H1 (cell line): ENCODE measurements around the gene C4orf46. TPM values are rescaled to one million over a fixed set of nuclear protein-coding genes. Genes with fewer than 3 reads are reported as not detected.
A peak's percentile ranks its signal among the peaks of the same experiment; 100 is the strongest.

Experiments
- CTCF ChIA-PET: fragments of 300-600 bp; sonication (Branson Sonifier 250); formaldehyde crosslinking; loops from one replicate; lab custom pipeline; 2021; ENCODE audit not compliant: partially characterized antibody; lab: Charles Lee
- POLR2A ChIA-PET: fragments of 300-600 bp; sonication (Branson Sonifier 250); formaldehyde crosslinking; loops from one replicate; lab custom pipeline; 2021; ENCODE audit warnings: inconsistent platforms; ENCODE audit not compliant: partially characterized antibody; lab: Charles Lee
- DNase-seq, 2 experiments: peaks; one replicate each; pipeline versions ENCODE4 v3.0.0 to v3.0.0-alpha.2; 2010 to 2022; ENCODE audit warnings: low spot score in 2 of 2, low read depth in 1 of 2, mixed read lengths in 1 of 2
- FAIRE-seq: peaks from 2 replicates; lab custom pipeline; 2011; peaks lifted over from hg19 to GRCh38; lab: Jason Lieb, UNC
- H2AFZ ChIP-seq: 2 replicates; pipeline ENCODE4 v1.8.1; 2012; ENCODE audit warnings: low read length, inconsistent platforms
- H2AK5ac ChIP-seq: 2 replicates; pipeline ENCODE4 v1.6.1; 2013; ENCODE audit warnings: low read depth, low read length
- H2BK120ac ChIP-seq: replicated peaks from 2 replicates; pipeline ENCODE3; 2013; ENCODE audit warnings: low read depth, low read length, inconsistent platforms
- H2BK12ac ChIP-seq: 2 replicates; pipeline ENCODE4 v1.6.1; 2013; ENCODE audit warnings: low read depth, low read length
- H2BK15ac ChIP-seq: 2 replicates; pipeline ENCODE4 v1.6.1; 2013; ENCODE audit warnings: low read length
- H2BK20ac ChIP-seq: 2 replicates; pipeline ENCODE4 v1.6.1; 2013; ENCODE audit warnings: low read length
- H2BK5ac ChIP-seq: 2 replicates; pipeline ENCODE4 v1.6.1; 2013; ENCODE audit warnings: low read depth, low read length
- H3K14ac ChIP-seq: 2 replicates; pipeline ENCODE4 v1.6.1; 2013; ENCODE audit warnings: inconsistent platforms; ENCODE audit not compliant: insufficient read length
- H3K18ac ChIP-seq: 2 replicates; pipeline ENCODE4 v1.6.1; 2013; ENCODE audit warnings: low read length; ENCODE audit errors: extremely low read depth
- H3K23ac ChIP-seq: 2 replicates; pipeline ENCODE4 v1.6.1; 2013; ENCODE audit warnings: inconsistent platforms; ENCODE audit not compliant: insufficient read length
- H3K23me2 ChIP-seq: 2 replicates; pipeline ENCODE4 v1.6.1; 2013; ENCODE audit warnings: low read depth, low read length
- H3K27ac ChIP-seq: 2 replicates; pipeline ENCODE4 v1.6.1; 2011; ENCODE audit warnings: low read depth, low read length, inconsistent platforms
- H3K27me3 ChIP-seq, 4 experiments: replicated peaks in 1 of 4; 1 replicate in 1 of 4; 2 replicates in 3 of 4; pipeline versions ENCODE4 v1.6.1 to v1.8.1; 2011 to 2013; ENCODE audit warnings: low read length in 3 of 4, mild to moderate bottlenecking in 3 of 4, inconsistent platforms in 2 of 4, mixed read lengths in 2 of 4, moderate library complexity in 1 of 4; ENCODE audit not compliant: control insufficient read depth in 3 of 4, insufficient read depth in 3 of 4; ENCODE audit errors: extremely low read depth in 1 of 4
- H3K36me3 ChIP-seq, 4 experiments: 2 replicates each; pipeline versions ENCODE4 v1.6.1 to v1.8.1; 2011 to 2013; ENCODE audit warnings: mild to moderate bottlenecking in 4 of 4, low read length in 3 of 4, moderate library complexity in 2 of 4, control low read depth in 1 of 4, inconsistent platforms in 1 of 4; ENCODE audit not compliant: insufficient read depth in 4 of 4, control insufficient read depth in 2 of 4
- H3K4ac ChIP-seq: replicated peaks from 2 replicates; pipeline ENCODE3; 2013; ENCODE audit warnings: low read length, low read depth, mixed read lengths, inconsistent platforms; ENCODE audit not compliant: insufficient read length
- H3K4me1 ChIP-seq, 4 experiments: replicated peaks in 1 of 4; 1 replicate in 1 of 4; 2 replicates in 3 of 4; pipeline versions ENCODE4 v1.6.1 to v1.8.1; 2011 to 2013; ENCODE audit warnings: low read length in 3 of 4, inconsistent platforms in 2 of 4, mixed read lengths in 1 of 4; ENCODE audit not compliant: insufficient read depth in 4 of 4, control insufficient read depth in 3 of 4
- H3K4me2 ChIP-seq, 2 experiments: 2 replicates each; pipeline versions ENCODE4 v1.6.1 to v1.8.1; 2011 to 2013; ENCODE audit warnings: low read depth in 2 of 2, low read length in 2 of 2, control low read depth in 1 of 2, inconsistent platforms in 1 of 2, mild to moderate bottlenecking in 1 of 2; ENCODE audit not compliant: insufficient read depth in 1 of 2
- H3K4me3 ChIP-seq, 4 experiments: fragments of 200-600, 300-600 bp in 1 of 4; sonication (generic), shearing (Covaris generic), sonication (Bioruptor Twin) in 1 of 4; 2 replicates each; pipeline versions ENCODE4 v1.5.1 to v1.8.1; 2011 to 2016; ENCODE audit warnings: low read length in 4 of 4, low read depth in 3 of 4, control low read depth in 2 of 4, inconsistent platforms in 2 of 4, mild to moderate bottlenecking in 2 of 4, mixed read lengths in 1 of 4, moderate library complexity in 1 of 4; ENCODE audit not compliant: insufficient read depth in 2 of 4; ENCODE audit errors: extremely low read depth in 1 of 4
- H3K56ac ChIP-seq: replicated peaks from 2 replicates; pipeline ENCODE3; 2013; ENCODE audit warnings: low read depth, mild to moderate bottlenecking, mixed read lengths, low read length, inconsistent platforms; ENCODE audit not compliant: insufficient read length
- H3K79me1 ChIP-seq: 2 replicates; pipeline ENCODE4 v1.6.1; 2013; ENCODE audit warnings: low read depth, low read length, control low read depth
- H3K79me2 ChIP-seq, 2 experiments: 2 replicates each; pipeline versions ENCODE4 v1.6.1 to v1.8.1; 2012 to 2013; ENCODE audit warnings: low read length in 2 of 2, mild to moderate bottlenecking in 2 of 2, inconsistent platforms in 1 of 2; ENCODE audit not compliant: insufficient read depth in 2 of 2, control insufficient read depth in 1 of 2
- H3K9ac ChIP-seq, 4 experiments: replicated peaks in 1 of 4; 1 replicate in 1 of 4; 2 replicates in 3 of 4; pipeline versions ENCODE4 v1.6.1 to v1.8.1; 2011 to 2013; ENCODE audit warnings: low read depth in 3 of 4, low read length in 3 of 4, control low read depth in 2 of 4, mild to moderate bottlenecking in 2 of 4, moderate library complexity in 2 of 4, inconsistent platforms in 1 of 4; ENCODE audit errors: extremely low read depth in 1 of 4
- H3K9me3 ChIP-seq, 2 experiments: 2 replicates each; pipeline versions ENCODE4 v1.6.1 to v1.8.1; 2012 to 2013; ENCODE audit warnings: mild to moderate bottlenecking in 2 of 2, moderate library complexity in 2 of 2, control low read depth in 1 of 2, inconsistent platforms in 1 of 2, low read depth in 1 of 2, low read length in 1 of 2, mixed read lengths in 1 of 2; ENCODE audit not compliant: insufficient read depth in 2 of 2
- H4K20me1 ChIP-seq, 2 experiments: replicated peaks in 1 of 2; 2 replicates each; pipeline versions ENCODE3 to v1.8.1; 2011 to 2013; ENCODE audit warnings: inconsistent platforms in 2 of 2, low read length in 2 of 2, mild to moderate bottlenecking in 1 of 2; ENCODE audit not compliant: insufficient read depth in 2 of 2, control insufficient read depth in 1 of 2
- H4K5ac ChIP-seq: 2 replicates; pipeline ENCODE4 v1.6.1; 2013; ENCODE audit warnings: low read length, low read depth, mixed read lengths, inconsistent platforms; ENCODE audit not compliant: insufficient read length
- H4K8ac ChIP-seq: 2 replicates; pipeline ENCODE4 v1.8.0; 2013; ENCODE audit warnings: mild to moderate bottlenecking, moderate library complexity, low read length, inconsistent platforms; ENCODE audit not compliant: insufficient read depth; ENCODE audit errors: extremely low read depth
- H4K91ac ChIP-seq: replicated peaks from 2 replicates; pipeline ENCODE3; 2013; ENCODE audit warnings: low read length, mixed read lengths, inconsistent platforms; ENCODE audit not compliant: insufficient read length
- BACH1 ChIP-seq: IDR thresholded peaks from 2 replicates; pipeline ENCODE4 v1.6.1; 2012; ENCODE audit warnings: low read length, improper control_type of control experiment
- GTF2F1 ChIP-seq: IDR thresholded peaks from 2 replicates; pipeline ENCODE4 v1.6.1; 2012; ENCODE audit warnings: low read depth, low read length, improper control_type of control experiment, borderline replicate concordance
- NANOG ChIP-seq: IDR thresholded peaks from 2 replicates; pipeline ENCODE4 v1.6.1; 2011; ENCODE audit warnings: low read length, low read depth, mild to moderate bottlenecking, inconsistent platforms; ENCODE audit not compliant: insufficient read depth, poor library complexity, severe bottlenecking
- PHF8 ChIP-seq: fragments of 200-600 bp; sonication (generic); conservative IDR thresholded peaks from 2 replicates; pipeline ENCODE4 v1.7.1; 2012; ENCODE audit warnings: low read depth, mild to moderate bottlenecking, inconsistent platforms, low read length, moderate library complexity
- SAP30 ChIP-seq: fragments of 300-600 bp; sonication (generic); IDR thresholded peaks from 2 replicates; pipeline ENCODE4 v1.7.1; 2012; ENCODE audit warnings: low read length, moderate library complexity, mild to moderate bottlenecking, inconsistent platforms; ENCODE audit not compliant: insufficient read depth, insufficient replicate concordance
- SIRT6 ChIP-seq: IDR thresholded peaks from one replicate; pipeline ENCODE4 v1.7.1; 2012; ENCODE audit warnings: low read length, inconsistent platforms
- SIX5 ChIP-seq: IDR thresholded peaks from 2 replicates; pipeline ENCODE4 v1.6.1; 2011; ENCODE audit warnings: mild to moderate bottlenecking, low read depth, low read length
- TBP ChIP-seq: IDR thresholded peaks from 2 replicates; pipeline ENCODE4 v1.6.1; 2011; ENCODE audit warnings: low read depth, low read length, improper control_type of control experiment
- USF2 ChIP-seq: IDR thresholded peaks from 2 replicates; pipeline ENCODE4 v1.6.1; 2011; ENCODE audit warnings: low read length, improper control_type of control experiment
- WGBS, 2 experiments: shearing (Covaris generic) in 1 of 2; methylation state at CpG; one replicate each; pipeline versions ENCODE4 v1.1.6 to v1.1.7; 2013 to 2015; ENCODE audit warnings: low lambda C conversion rate in 2 of 2, mixed read lengths in 2 of 2, inconsistent platforms in 1 of 2, low coverage in 1 of 2, missing lambda C conversion rate in 1 of 2; ENCODE audit not compliant: insufficient replicate concordance in 2 of 2, insufficient coverage in 1 of 2, insufficient read length in 1 of 2; ENCODE audit errors: extremely low coverage in 1 of 2, missing lambda C conversion rate in 1 of 2; 5-methylcytosine and 5-hydroxymethylcytosine counted together
- polyA plus RNA-seq, 7 experiments: library from polyadenylated mRNA; depleted of rRNA in 3 of 7; stranded (reverse) in 5 of 7; unstranded in 2 of 7; fragments of >200 nt in 5 of 7; fragments of 200-250 nt in 2 of 7; gene quantifications; 1 replicate in 5 of 7; 2 replicates in 1 of 7; 4 replicates in 1 of 7; pipeline versions ENCODE4 v1.2.1 to v1.2.3, GENCODE V29; 2011 to 2013; ENCODE audit warnings: missing spikeins in 2 of 7, mixed read lengths in 2 of 7
- total RNA-seq: library from RNA; stranded (reverse); fragmentation: NEBNext Ultra II Directional; extraction: Animal tissue kit (Norgen Biotek cat#: 25700); gene quantifications from 2 replicates; pipeline ENCODE4 v1.2.1, GENCODE V29; 2021

The C4orf46 gene
- total and polyA plus RNA-seq, 2 of the 8 experiments (the other 6 are each of a cell fraction or from before 2014, with no cell fraction given), result 19.8 to 28.6 TPM

- no peak overlapping the region for H3K14ac ChIP-seq
- H3K79me1 ChIP-seq, result 0 out of 2 replicates have a peak, but pooled peaks cover 3% of the 10 kb centered on the region
- H3K4ac ChIP-seq, result no peak overlapping the region
- peak overlapping the region; percentile 69 for H2BK5ac ChIP-seq
- peak overlapping the region; percentile 40 for H3K56ac ChIP-seq
- peaks cover 0 to 3% (median 2%) of the 10 kb centered on the region in 4 experiments; a peak in 2 of 7 replicates for H3K4me1 ChIP-seq
- DNase-seq (peak in 1 of 2 experiments; percentile 56), FAIRE-seq (peak; percentile 24)
- peak overlapping the region; percentile 87 to 97 (median 91) for H3K9ac ChIP-seq
- no peak overlapping the region for H2AK5ac ChIP-seq
- 0 out of 2 replicates have a peak overlapping the region, but pooled peaks have one; percentile 19 for H2BK15ac ChIP-seq
- H4K8ac ChIP-seq, result peak overlapping the region; percentile 91
- H3K4me2 ChIP-seq, result peak overlapping the region; percentile 70 to 96
- H4K91ac ChIP-seq, result peak overlapping the region; percentile 59
- no peak overlapping the region for H2BK20ac ChIP-seq
- CTCF ChIA-PET, result interaction anchor here (0.6 to 1.9 kb wide), 8 partner anchors 10 to 768 kb away, joined by 3 to 7 read pairs (median 4); no protein-coding TSS in a partner anchor
- H3K4me3 ChIP-seq, result peak overlapping the region; percentile 73 to 94 (median 75)
- WGBS, 2 experiments, result 1% methylated on average over 31 of the region's 35 CpGs; no CpG with 5 or more reads in 1 of the 2 experiments
- peak overlapping the region; percentile 70; the same call in 1 of the 2 replicates for H3K27ac ChIP-seq
- no peak overlapping the region for H2BK120ac ChIP-seq
- no peaks in the 10 kb centered on the region for H3K27me3 ChIP-seq
- H4K5ac ChIP-seq, result peak overlapping the region; percentile 48
- H3K18ac ChIP-seq, result peak overlapping the region; percentile 39; the same call in 1 of the 2 replicates
- POLR2A ChIA-PET, result interaction anchor here (0.7 to 1.2 kb wide), 2 partner anchors 10 to 180 kb away, joined by 3 read pairs; no protein-coding TSS in a partner anchor
- H3K36me3 ChIP-seq, result peaks cover 0 to 15% (median 0%) of the 10 kb centered on the region in 4 experiments; a peak in 3 of 8 replicates
- no peak overlapping the region for H3K23ac ChIP-seq
- H4K20me1 ChIP-seq, result no peaks in the 10 kb centered on the region
- no peaks in the 10 kb centered on the region for H3K9me3 ChIP-seq
- peak overlapping the region; percentile 25; the same call in 1 of the 2 replicates for H2AFZ ChIP-seq
- H2BK12ac ChIP-seq, result peak overlapping the region; percentile 40; the same call in 1 of the 2 replicates
- peaks cover 11% of the 10 kb centered on the region for H3K23me2 ChIP-seq
- H3K79me2 ChIP-seq, result peaks cover 4 to 45% of the 10 kb centered on the region in 2 experiments
- TF ChIP-seq GTF2F1 (no peak), SIRT6 (no peak), SAP30 (peak; percentile 83), BACH1 (no peak), TBP (no peak; the same call in 1 of the 2 replicates), USF2 (peak; percentile 48), SIX5 (no peak), NANOG (no peak), PHF8 (no peak)
These were observed 567 bp downstream of the C4orf46 start for GRCh38 chr4:158670975-158671664.
